ENCODE data around the gene KLHDC7B.
A peak's percentile ranks its signal among the peaks of the same experiment; 100 is the strongest.
"Not testable (repeated sequence)": the region's sequence is repeated elsewhere in the genome, so short reads cannot be mapped to it uniquely, and the experiment has no call there.

Gene KLHDC7B

GRCh38 chr22:50530877-50531545, 14.7 kb upstream of the KLHDC7B start:
- DNase-seq, result peak; percentile 43

DNA sequence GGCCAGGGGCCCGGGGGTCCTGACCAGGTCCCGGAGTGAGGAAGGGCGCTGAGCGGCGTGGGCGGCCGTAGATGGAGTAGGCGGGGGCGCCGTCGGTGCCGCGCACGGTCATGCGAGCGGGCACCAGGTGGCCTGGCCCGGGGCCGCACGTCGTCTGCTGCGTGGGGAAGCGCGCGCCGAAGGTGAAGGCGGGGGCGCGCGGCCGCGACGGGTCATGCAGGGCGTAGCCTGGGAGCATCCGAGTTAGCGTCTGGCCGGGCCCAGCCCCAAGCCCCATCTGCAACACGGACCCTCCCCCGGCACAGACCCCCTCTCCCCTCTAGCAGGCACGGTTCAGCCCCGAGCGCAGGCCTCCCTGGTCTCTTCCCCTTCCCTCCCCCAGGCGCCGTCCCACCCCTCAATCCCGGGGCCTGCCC, 14.1 kb upstream of the KLHDC7B start:
- no peak for DNase-seq

DNA sequence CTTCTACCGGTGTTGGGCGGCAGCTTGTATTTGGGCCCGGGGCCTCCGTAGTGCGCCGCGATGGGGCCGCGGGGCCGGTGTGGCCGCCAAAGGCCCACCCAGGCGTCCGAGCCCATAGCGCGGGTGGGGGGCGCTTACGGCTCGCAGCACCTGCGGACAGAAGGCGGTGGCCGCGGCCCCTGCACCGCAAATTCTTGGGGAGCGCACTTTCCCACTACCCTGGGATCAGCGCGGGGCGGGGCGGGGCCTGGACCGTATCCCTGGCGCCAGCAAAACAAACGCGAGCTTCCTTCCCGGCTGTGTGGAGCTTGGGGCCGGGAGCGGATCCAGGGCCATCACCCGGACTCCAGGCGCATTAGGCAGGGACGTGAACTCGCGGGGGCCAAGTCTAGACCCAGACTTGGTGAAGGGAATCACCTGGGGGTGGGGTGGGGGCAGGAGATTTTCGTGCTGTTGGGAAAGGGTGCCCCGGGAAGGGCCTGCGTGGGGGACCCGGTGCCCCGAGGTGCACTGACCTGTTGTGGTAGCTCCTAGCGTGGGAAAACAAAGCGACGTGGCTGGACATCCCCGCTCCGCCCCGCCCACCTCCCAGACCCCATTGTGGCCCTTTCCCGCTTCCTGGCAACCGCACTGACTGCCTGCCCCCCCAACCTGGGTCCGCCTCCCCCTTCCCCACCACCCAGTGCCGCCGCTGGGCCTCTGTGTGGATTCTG, 13.6 kb upstream of the KLHDC7B start:
- DNase-seq, result peak; percentile 24

GRCh38 chr22:50532824-50533796, 12.6 kb upstream of the KLHDC7B start:
- no peak for DNase-seq

- DNase-seq, result not testable (repeated sequence)
These were observed 11.6 kb upstream of the KLHDC7B start for GRCh38 chr22:50533856-50534711.

GRCh38 chr22:50535113-50535512, 10.6 kb upstream of the KLHDC7B start:
- no peak for DNase-seq

GRCh38 chr22:50536226-50536625, 9.5 kb upstream of the KLHDC7B start:
- no peak for DNase-seq

DNA sequence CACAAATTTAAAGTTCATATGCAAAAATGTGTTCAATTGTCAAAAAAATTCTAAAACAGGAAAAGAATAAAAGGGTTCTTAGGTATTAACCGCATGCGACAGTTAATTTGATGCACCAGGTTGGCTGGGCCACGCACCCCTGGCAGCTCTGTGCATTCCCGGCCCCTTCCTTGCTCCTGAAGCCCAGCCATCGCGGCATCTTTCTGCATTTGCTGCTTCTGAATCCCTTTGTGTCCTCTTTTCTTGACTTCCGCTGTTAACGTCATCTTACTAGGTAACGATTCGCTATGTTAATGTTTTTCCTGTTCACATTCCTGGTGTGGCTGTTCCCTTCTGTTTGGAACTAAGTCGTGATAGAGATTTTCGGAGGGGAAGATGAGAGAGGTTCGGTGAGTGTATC, 7.9 kb upstream of the KLHDC7B start:
- DNase-seq, result no peak

- DNase-seq, result no peak
These were observed 5.3 kb upstream of the KLHDC7B start for GRCh38 chr22:50540381-50540780.

DNA sequence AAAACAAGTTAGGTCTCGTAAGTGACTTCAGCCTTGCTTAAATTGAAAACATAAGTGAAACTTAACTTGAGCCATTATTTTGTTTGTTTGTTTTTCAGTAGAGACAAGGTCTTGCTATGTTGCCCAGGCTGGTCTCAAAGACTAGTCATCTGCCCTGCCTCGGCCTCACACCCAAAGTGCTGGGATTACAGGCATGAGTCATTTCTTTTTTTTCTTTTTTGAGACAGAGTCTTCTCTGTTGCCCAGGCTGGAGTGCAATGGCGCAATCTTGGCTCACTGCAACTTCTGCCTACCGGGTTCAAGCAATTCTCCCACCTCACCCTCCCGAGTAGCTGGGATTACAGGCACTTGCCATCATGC, 4.1 kb upstream of the KLHDC7B start:
- not testable (repeated sequence) for DNase-seq

- no peak for DNase-seq
These were observed 3.2 kb upstream of the KLHDC7B start for GRCh38 chr22:50542416-50542927.

GRCh38 chr22:50544078-50544745, 1.5 kb upstream of the KLHDC7B start:
- DNase-seq, result peak; percentile 68

DNA sequence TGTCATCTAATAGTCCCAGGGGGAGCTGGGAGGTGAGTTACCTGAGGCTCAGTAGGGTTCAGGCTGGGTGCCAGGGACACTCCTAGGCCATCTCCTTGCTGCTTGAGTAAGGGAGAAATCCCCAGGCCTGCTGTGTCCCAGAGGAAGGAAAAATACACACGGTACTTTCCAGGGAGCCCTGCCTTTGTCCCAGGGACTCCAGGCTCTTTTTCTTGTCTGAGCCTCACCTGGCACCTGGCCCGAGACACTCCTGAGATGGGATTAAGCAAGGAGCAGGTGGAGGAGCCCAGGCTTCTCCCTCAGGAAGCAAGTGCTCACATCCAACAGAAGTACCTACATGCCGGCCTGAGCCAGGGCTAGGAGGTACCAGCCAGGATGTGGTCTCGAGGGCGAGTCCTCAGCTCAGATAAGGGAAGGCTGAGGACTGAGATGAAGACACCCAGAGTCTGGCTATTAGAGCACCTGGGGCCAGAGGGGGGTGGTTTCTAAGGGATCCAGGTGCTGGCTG, 899 bp upstream of the KLHDC7B start:
- DNase-seq, result no peak

- DNase-seq, result no peak
These were observed 895 bp downstream of the KLHDC7B start for GRCh38 chr22:50546326-50547262.

GRCh38 chr22:50547263-50547985, 1.7 kb downstream of the KLHDC7B start:
- DNase-seq, result no peak

DNA sequence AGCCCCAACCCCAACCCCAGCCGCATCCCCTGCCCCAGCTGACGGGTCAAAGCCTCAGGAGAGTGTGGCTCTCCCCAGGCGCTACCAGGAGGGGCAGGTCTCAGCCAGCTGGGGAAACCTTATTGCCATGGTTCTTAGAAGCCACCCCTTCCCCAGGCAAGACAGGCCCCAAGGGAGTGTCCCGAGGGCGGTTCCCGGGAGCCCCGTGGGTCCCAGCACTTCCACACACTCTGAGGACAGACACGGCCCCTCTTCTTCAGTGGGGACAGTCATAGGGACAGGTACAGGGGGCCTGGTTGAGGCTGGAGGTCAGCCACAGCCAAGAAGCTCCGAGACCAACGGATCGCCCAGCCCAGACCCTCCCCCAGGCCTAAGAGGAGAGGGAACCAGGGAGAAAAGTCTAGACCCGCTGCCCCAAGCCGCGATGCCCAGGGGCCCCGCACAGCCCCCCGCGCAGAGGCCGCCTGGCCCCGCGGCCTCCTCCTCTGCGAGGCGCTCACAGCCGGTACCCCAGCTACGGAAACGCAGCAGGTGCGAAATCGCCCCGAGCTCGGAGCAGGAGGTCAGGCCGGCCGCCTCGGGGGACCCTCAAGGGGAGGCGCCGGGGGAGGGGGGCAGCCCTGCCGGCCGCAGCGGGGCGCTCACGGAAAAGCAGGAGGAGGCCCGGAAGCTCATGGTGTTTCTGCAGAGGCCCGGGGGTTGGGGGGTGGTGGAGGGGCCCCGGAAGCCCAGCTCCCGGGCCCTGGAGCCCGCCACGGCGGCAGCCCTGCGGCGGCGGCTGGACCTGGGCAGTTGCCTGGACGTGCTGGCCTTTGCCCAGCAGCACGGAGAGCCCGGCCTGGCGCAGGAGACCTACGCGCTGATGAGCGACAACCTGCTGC, 2.6 kb downstream of the KLHDC7B start:
- DNase-seq, result no peak

DNA sequence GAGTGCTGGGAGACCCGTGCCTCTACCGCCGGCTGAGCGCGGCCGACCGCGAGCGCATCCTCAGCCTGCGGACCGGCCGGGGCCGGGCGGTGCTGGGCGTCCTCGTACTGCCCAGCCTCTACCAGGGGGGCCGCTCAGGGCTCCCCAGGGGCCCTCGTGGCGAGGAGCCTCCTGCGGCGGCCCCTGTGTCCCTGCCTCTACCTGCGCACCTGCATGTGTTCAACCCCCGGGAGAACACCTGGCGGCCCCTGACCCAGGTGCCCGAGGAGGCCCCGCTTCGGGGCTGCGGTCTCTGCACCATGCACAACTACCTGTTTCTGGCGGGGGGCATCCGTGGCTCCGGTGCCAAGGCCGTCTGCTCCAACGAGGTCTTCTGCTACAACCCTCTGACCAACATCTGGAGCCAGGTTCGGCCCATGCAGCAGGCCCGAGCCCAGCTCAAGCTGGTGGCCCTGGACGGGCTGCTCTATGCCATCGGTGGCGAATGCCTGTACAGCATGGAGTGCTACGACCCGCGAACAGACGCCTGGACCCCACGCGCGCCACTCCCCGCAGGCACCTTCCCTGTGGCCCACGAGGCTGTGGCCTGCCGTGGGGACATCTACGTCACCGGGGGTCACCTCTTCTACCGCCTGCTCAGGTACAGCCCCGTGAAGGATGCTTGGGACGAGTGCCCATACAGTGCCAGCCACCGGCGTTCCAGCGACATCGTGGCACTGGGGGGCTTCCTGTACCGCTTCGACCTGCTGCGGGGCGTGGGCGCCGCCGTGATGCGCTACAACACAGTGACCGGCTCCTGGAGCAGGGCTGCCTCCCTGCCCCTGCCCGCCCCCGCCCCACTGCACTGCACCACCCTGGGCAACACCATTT, 3.5 kb downstream of the KLHDC7B start:
- DNase-seq, result no peak

GRCh38 chr22:50550395-50550794, 4.7 kb downstream of the KLHDC7B start:
- DNase-seq, result no peak
